Keratinocyte (primary cell): ENCODE measurements around the gene PRMT6. TPM values are rescaled to one million over a fixed set of nuclear protein-coding genes. Genes with fewer than 3 reads are reported as not detected.

Experiments
- DNase-seq: peaks from one replicate; pipeline ENCODE4 v3.0.0-alpha.2; 2011; ENCODE audit warnings: low read depth, missing footprints, low spot score
- FAIRE-seq: peaks from 2 replicates; lab custom pipeline; 2011; peaks lifted over from hg19 to GRCh38; lab: Jason Lieb, UNC
- H2AFZ ChIP-seq: 2 replicates; pipeline ENCODE4 v1.6.0; 2012; ENCODE audit warnings: low read length, control low read depth, inconsistent platforms; ENCODE audit not compliant: control insufficient read depth
- H3K27ac ChIP-seq: 2 replicates; pipeline ENCODE4 v1.5.1; 2011; ENCODE audit warnings: low read length; ENCODE audit not compliant: control insufficient read depth, insufficient read depth
- H3K27me3 ChIP-seq: 3 replicates; pipeline ENCODE4 v1.6.0; 2011; ENCODE audit warnings: low read length; ENCODE audit not compliant: control insufficient read depth, insufficient read depth; ENCODE audit errors: extremely low read depth
- H3K36me3 ChIP-seq, 2 experiments: 2 replicates in 1 of 2; 3 replicates in 1 of 2; pipeline ENCODE4 v1.5.1; 2011; ENCODE audit warnings: low read length in 2 of 2, mild to moderate bottlenecking in 1 of 2; ENCODE audit not compliant: control insufficient read depth in 2 of 2, insufficient read depth in 2 of 2; ENCODE audit errors: extremely low read depth in 1 of 2
- H3K4me1 ChIP-seq: 3 replicates; pipeline ENCODE4 v1.5.1; 2011; ENCODE audit warnings: low read length; ENCODE audit not compliant: control insufficient read depth, insufficient read depth; ENCODE audit errors: extremely low read depth
- H3K4me2 ChIP-seq: 3 replicates; pipeline ENCODE4 v1.6.0; 2011; ENCODE audit warnings: low read depth, low read length; ENCODE audit not compliant: control insufficient read depth, insufficient read depth; ENCODE audit errors: extremely low read depth
- H3K4me3 ChIP-seq, 3 experiments: fragments of 200-600 bp in 1 of 3; sonication (generic) in 1 of 3; 2 replicates in 2 of 3; 3 replicates in 1 of 3; pipeline ENCODE4 v1.5.1; 2011 to 2016; ENCODE audit warnings: low read length in 3 of 3, mild to moderate bottlenecking in 3 of 3, control low read depth in 2 of 3, inconsistent platforms in 1 of 3, low read depth in 1 of 3, mixed read lengths in 1 of 3, mixed run types in 1 of 3, moderate library complexity in 1 of 3; ENCODE audit not compliant: control insufficient read depth in 2 of 3, insufficient read depth in 2 of 3; ENCODE audit errors: extremely low read depth in 1 of 3
- H3K79me2 ChIP-seq: 2 replicates; pipeline ENCODE4 v1.6.0; 2012; ENCODE audit warnings: low read length; ENCODE audit not compliant: control insufficient read depth, insufficient read depth
- H3K9ac ChIP-seq: 3 replicates; pipeline ENCODE4 v1.6.0; 2011; ENCODE audit warnings: low read length; ENCODE audit not compliant: control insufficient read depth, insufficient read depth; ENCODE audit errors: extremely low read depth
- H3K9me1 ChIP-seq: 3 replicates; pipeline ENCODE4 v1.6.0; 2011; ENCODE audit warnings: low read length; ENCODE audit not compliant: control insufficient read depth, insufficient read depth; ENCODE audit errors: extremely low read depth
- H3K9me3 ChIP-seq: 2 replicates; pipeline ENCODE4 v1.5.1; 2012; ENCODE audit warnings: low read depth, low read length; ENCODE audit not compliant: control insufficient read depth
- H4K20me1 ChIP-seq: 3 replicates; pipeline ENCODE4 v1.6.0; 2011; ENCODE audit warnings: low read length; ENCODE audit not compliant: control insufficient read depth, insufficient read depth; ENCODE audit errors: extremely low read depth
- CTCF ChIP-seq, 3 experiments: IDR thresholded peaks in 1 of 3; conservative IDR thresholded peaks in 1 of 3; optimal IDR thresholded peaks in 1 of 3; 2 replicates in 2 of 3; 3 replicates in 1 of 3; pipeline versions ENCODE3 to v1.5.1; 2011; ENCODE audit warnings: low read length in 3 of 3, mild to moderate bottlenecking in 3 of 3, moderate library complexity in 2 of 3, control low read depth in 1 of 3, inconsistent platforms in 1 of 3; ENCODE audit not compliant: insufficient read depth in 2 of 3; ENCODE audit errors: extremely low read depth in 1 of 3
- EZH2 ChIP-seq: IDR thresholded peaks from one replicate; pipeline ENCODE4 v1.6.1; 2012; ENCODE audit warnings: inconsistent platforms, mild to moderate bottlenecking, low read length, moderate library complexity
- dilution Hi-C: fragments of 300-500 bp; cut with MboI; formaldehyde crosslinking; loops from one replicate; pipeline ENCODE4 v1.7.0; 2020; ENCODE audit warnings: low sequenced_read_pairs; ENCODE audit not compliant: extremely low pct_ligation_motif_present
- polyA plus RNA-seq, 5 experiments: library from polyadenylated mRNA; depleted of rRNA in 3 of 5; stranded (reverse) in 3 of 5; stranded (forward) in 1 of 5; unstranded in 1 of 5; fragments of >200 nt; gene quantifications; 1 replicate in 1 of 5; 2 replicates in 3 of 5; 3 replicates in 1 of 5; pipeline versions ENCODE4 v1.2.1 to v1.2.3, GENCODE V29; 2011 to 2012; ENCODE audit warnings: missing spikeins in 2 of 5, low read depth in 1 of 5, low replicate concordance in 1 of 5

The PRMT6 gene
- polyA plus RNA-seq, 1 donor (not counting 4 experiments of a cell fraction or from before 2014, with no cell fraction given) = 12.0 TPM

GRCh38 chr1:107076841-107077240 is 20.4 kb downstream of the PRMT6 start:
- no peak for DNase-seq
- Histone ChIP-seq H3K9me3 (no peaks in the 10 kb centered on the region), H3K4me3 (no peak overlapping the region), H3K4me2 (no peak overlapping the region), H2AFZ (no peak overlapping the region), H3K4me1 (no peaks in the 10 kb centered on the region), H3K27ac (no peak overlapping the region), H3K9me1 (no peaks in the 10 kb centered on the region), H3K79me2 (no peaks in the 10 kb centered on the region), H3K27me3 (no peaks in the 10 kb centered on the region), H3K36me3 (no peaks in the 10 kb centered on the region), H4K20me1 (no peaks in the 10 kb centered on the region), H3K9ac (no peak overlapping the region)
- dilution Hi-C loops = no loop called here
- FAIRE-seq = peak; percentile 41
- no peak for TF ChIP-seq CTCF (optimal IDR thresholded peaks at IDR 0.05 in 1 of 3, IDR thresholded peaks at IDR 0.05 in 1 of 3, conservative IDR thresholded peaks at IDR 0.05 in 1 of 3; ENCODE audit: extremely low read depth in 1 of 3, insufficient read depth in 2 of 3, low read length in 3 of 3)
- no peak for TF ChIP-seq EZH2

DNA sequence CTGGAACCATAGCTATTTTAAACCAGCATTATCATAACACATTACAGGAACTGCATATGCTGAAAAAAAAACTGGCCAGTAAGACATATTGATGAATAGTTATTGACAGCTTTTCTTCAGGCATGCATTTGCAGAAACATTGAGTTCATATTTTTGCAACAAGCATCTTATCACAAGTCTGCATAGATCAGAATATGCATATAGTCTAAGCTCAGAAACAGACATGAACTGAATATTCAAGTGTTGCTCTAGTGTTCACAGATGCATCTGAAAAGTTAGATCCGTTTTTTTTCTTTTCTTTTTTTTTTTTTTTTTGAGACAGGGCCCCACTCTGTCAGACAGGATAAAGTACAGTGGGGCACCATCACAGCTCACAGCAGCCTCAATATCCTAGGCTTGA is 22.8 kb downstream of the PRMT6 start:
- FAIRE-seq (no peak), DNase-seq (no peak)
- no peaks in the 10 kb centered on the region for H3K27me3 ChIP-seq
- dilution Hi-C loops = no loop called here
- TF ChIP-seq EZH2 (no peak), CTCF (optimal IDR thresholded peaks at IDR 0.05 in 1 of 3, IDR thresholded peaks at IDR 0.05 in 1 of 3, conservative IDR thresholded peaks at IDR 0.05 in 1 of 3; ENCODE audit: extremely low read depth in 1 of 3, insufficient read depth in 2 of 3, low read length in 3 of 3) (no peak)
- H3K4me2 ChIP-seq = no peak overlapping the region
- no peaks in the 10 kb centered on the region for H3K4me1 ChIP-seq
- no peak overlapping the region for H3K27ac ChIP-seq
- no peaks in the 10 kb centered on the region for H3K36me3 ChIP-seq
- H4K20me1 ChIP-seq = no peaks in the 10 kb centered on the region
- no peak overlapping the region for H3K4me3 ChIP-seq
- H3K9ac ChIP-seq = no peak overlapping the region
- no peak overlapping the region for H2AFZ ChIP-seq
- H3K79me2 ChIP-seq = no peaks in the 10 kb centered on the region
- H3K9me1 ChIP-seq = no peaks in the 10 kb centered on the region
- H3K9me3 ChIP-seq = no peaks in the 10 kb centered on the region
